ENCODE data around the gene OLA1.

OLA1 gene

DNA sequence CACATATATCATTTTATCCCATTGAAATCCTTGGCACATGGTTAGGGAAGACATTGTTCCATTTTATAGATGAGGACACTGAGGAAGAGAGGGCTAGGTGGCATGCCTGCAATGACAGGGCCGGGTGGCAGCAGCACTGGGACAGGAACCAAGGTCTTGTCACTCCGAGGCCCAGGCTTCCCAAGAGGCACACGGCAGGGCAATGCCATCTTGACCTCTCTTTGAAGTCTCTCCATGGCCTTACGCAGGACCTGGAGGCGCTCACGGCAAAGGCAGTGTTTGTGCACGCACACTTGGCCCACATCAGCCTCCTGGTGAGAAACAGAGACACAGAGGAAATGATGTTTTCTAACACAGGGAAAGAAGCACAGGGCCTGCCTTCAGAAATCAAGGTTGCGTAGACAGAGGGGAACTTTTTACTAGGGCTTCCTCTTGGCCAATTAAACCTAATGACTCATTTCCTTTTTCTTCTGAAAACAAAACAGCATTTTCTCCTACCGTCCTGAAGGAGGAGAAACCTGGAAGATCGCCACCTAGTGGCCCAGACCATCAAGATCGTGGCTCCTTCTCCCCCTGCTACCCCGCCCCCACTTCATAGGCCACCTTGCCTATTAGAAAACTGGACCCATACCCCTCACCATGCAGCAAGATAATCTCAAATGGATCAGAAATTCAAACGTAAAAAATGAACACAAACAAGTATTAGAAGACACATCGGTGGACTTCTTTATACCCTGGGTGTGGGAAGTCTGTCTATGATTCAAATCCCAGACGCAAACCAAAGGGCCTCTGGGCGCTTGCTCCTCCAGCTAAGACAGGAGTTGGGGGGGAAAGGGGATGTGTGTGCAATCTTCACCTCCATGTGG lies 208.5 kb downstream of the OLA1 start:
- Histone ChIP-seq H3K27me3 (ENCODE audit: low read length) (no peaks in the 10 kb centered on the region), H3K9ac (ENCODE audit: low read length) (peak overlapping the region; percentile 17; the same call in 1 of the 2 replicates), H2AFZ (ENCODE audit: low read depth, low read length, severe bottlenecking) (peak overlapping the region; percentile 95), H3K9me3 (ENCODE audit: insufficient read depth, low read length) (no peaks in the 10 kb centered on the region), H3K9me2 (replicated peaks; ENCODE audit: insufficient read depth, low read length) (no peaks in the 10 kb centered on the region), H3K4me2 (ENCODE audit: low read depth, low read length, poor library complexity, severe bottlenecking) (peak overlapping the region; percentile 43), H3K79me2 (ENCODE audit: insufficient read depth, low read length) (no peaks in the 10 kb centered on the region), H3K27ac (ENCODE audit: low read depth, low read length) (no peak overlapping the region), H3K4me3 (ENCODE audit: insufficient read depth, low read length, poor library complexity, severe bottlenecking) (no peak overlapping the region), H3F3A (ENCODE audit: insufficient read depth) (no peaks in the 10 kb centered on the region), H4K20me1 (ENCODE audit: low read depth, low read length) (no peaks in the 10 kb centered on the region), H3K36me3 (ENCODE audit: low read length) (no peaks in the 10 kb centered on the region)
- no peak for TF ChIP-seq EZH2phosphoT487 (conservative IDR thresholded peaks at IDR 0.05; ENCODE audit: low read length)
- TF ChIP-seq, protein P1, sequence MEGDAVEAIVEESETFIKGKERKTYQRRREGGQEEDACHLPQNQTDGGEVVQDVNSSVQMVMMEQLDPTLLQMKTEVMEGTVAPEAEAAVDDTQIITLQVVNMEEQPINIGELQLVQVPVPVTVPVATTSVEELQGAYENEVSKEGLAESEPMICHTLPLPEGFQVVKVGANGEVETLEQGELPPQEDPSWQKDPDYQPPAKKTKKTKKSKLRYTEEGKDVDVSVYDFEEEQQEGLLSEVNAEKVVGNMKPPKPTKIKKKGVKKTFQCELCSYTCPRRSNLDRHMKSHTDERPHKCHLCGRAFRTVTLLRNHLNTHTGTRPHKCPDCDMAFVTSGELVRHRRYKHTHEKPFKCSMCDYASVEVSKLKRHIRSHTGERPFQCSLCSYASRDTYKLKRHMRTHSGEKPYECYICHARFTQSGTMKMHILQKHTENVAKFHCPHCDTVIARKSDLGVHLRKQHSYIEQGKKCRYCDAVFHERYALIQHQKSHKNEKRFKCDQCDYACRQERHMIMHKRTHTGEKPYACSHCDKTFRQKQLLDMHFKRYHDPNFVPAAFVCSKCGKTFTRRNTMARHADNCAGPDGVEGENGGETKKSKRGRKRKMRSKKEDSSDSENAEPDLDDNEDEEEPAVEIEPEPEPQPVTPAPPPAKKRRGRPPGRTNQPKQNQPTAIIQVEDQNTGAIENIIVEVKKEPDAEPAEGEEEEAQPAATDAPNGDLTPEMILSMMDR (IDR thresholded peaks at IDR 0.05; ENCODE audit: insufficient read depth, low read length, poor library complexity, severe bottlenecking): peak; percentile 78

DNA sequence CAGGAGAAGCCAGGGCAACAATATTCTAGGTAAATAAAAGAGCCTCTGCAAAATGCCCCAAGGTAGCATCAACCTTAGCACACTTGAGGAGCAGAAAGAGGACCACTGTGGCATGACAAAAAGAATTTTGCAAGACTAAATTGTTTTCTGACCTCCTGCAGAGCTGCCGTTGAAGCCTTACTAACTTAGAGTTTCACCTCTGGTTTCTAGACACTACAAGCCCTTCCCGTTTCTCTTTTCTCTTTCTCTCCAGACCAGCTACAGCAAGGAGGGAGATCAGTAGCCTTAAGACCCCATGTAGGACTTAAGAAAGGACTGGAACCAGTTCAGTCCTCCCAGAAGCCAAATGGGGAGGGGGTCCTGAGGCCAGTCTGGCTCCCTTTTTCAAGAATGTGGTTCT lies 209.9 kb downstream of the OLA1 start:
- TF ChIP-seq EZH2phosphoT487 (conservative IDR thresholded peaks at IDR 0.05; ENCODE audit: low read length): no peak
- TF ChIP-seq, protein P1 (IDR thresholded peaks at IDR 0.05; ENCODE audit: insufficient read depth, low read length, poor library complexity, severe bottlenecking): no peak
- H4K20me1 ChIP-seq (ENCODE audit: low read depth, low read length): no peaks in the 10 kb centered on the region
- H2AFZ ChIP-seq (ENCODE audit: low read depth, low read length, severe bottlenecking): peak overlapping the region; percentile 52
- H3K4me2 ChIP-seq (ENCODE audit: low read depth, low read length, poor library complexity, severe bottlenecking): no peak overlapping the region
- H3F3A ChIP-seq (ENCODE audit: insufficient read depth): no peaks in the 10 kb centered on the region
- no peaks in the 10 kb centered on the region for H3K79me2 ChIP-seq (ENCODE audit: insufficient read depth, low read length)
- H3K9ac ChIP-seq (ENCODE audit: low read length): no peak overlapping the region
- no peak overlapping the region for H3K27ac ChIP-seq (ENCODE audit: low read depth, low read length)
- H3K9me2 ChIP-seq (replicated peaks; ENCODE audit: insufficient read depth, low read length): no peaks in the 10 kb centered on the region
- no peak overlapping the region for H3K4me3 ChIP-seq (ENCODE audit: insufficient read depth, low read length, poor library complexity, severe bottlenecking)
- H3K9me3 ChIP-seq (ENCODE audit: insufficient read depth, low read length): no peaks in the 10 kb centered on the region
- H3K27me3 ChIP-seq (ENCODE audit: low read length): no peaks in the 10 kb centered on the region
- H3K36me3 ChIP-seq (ENCODE audit: low read length): no peaks in the 10 kb centered on the region

DNA sequence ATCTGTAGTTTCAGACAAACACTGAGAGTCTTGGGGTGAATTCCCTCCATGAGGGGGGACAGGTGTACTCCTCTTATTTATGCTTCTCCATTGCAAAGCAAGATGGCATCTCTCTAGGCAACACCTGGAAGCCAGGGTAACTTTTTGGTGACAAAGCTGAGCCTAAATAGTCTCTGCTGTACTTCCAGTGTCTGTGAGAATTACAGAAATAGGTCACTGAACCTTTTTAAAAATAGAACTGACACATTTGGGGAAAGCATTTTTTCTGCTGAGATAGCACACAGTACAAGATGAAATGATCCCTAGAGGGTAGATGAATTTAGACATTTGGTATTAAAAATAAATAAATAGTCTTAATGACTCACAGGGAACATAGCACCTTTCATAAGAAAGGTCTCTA lies 211.5 kb downstream of the OLA1 start:
- Histone ChIP-seq H4K20me1 (ENCODE audit: low read depth, low read length) (no peaks in the 10 kb centered on the region), H3K4me2 (ENCODE audit: low read depth, low read length, poor library complexity, severe bottlenecking) (no peak overlapping the region), H3K9me2 (replicated peaks; ENCODE audit: insufficient read depth, low read length) (no peaks in the 10 kb centered on the region), H3K4me3 (ENCODE audit: insufficient read depth, low read length, poor library complexity, severe bottlenecking) (no peak overlapping the region), H3K27ac (ENCODE audit: low read depth, low read length) (no peak overlapping the region), H2AFZ (ENCODE audit: low read depth, low read length, severe bottlenecking) (no peak overlapping the region), H3K79me2 (ENCODE audit: insufficient read depth, low read length) (no peaks in the 10 kb centered on the region), H3K27me3 (ENCODE audit: low read length) (no peaks in the 10 kb centered on the region), H3K9ac (ENCODE audit: low read length) (no peak overlapping the region), H3K9me3 (ENCODE audit: insufficient read depth, low read length) (no peaks in the 10 kb centered on the region), H3F3A (ENCODE audit: insufficient read depth) (no peaks in the 10 kb centered on the region), H3K36me3 (ENCODE audit: low read length) (no peaks in the 10 kb centered on the region)
- TF ChIP-seq EZH2phosphoT487 (conservative IDR thresholded peaks at IDR 0.05; ENCODE audit: low read length): no peak
- TF ChIP-seq, protein P1 (IDR thresholded peaks at IDR 0.05; ENCODE audit: insufficient read depth, low read length, poor library complexity, severe bottlenecking): no peak
